Ureter (tissue), 1 donor: ENCODE measurements around the gene CHML. TPM values are rescaled to one million over a fixed set of nuclear protein-coding genes. Genes with fewer than 3 reads are reported as not detected.
A peak's percentile ranks its signal among the peaks of the same experiment; 100 is the strongest.

Experiments
- DNase-seq: peaks from one replicate; pipeline ENCODE4 v3.0.0-alpha.2; 2020; ENCODE audit warnings: low spot score
- total RNA-seq: library from RNA; stranded (reverse); gene quantifications from one replicate; pipeline ENCODE4 v1.2.4, GENCODE V29; 2023
- donor health status: DM: yes; HTN: yes; CAD: no.

Gene CHML
- total RNA-seq, 1 donor from 2014 or later = 4.6 TPM

GRCh38 chr1:241646201-241646600 is 6.0 kb upstream of the CHML start:
- no peak for DNase-seq

- DNase-seq = no peak
These were observed 5.0 kb upstream of the CHML start for GRCh38 chr1:241645199-241645598.

GRCh38 chr1:241644259-241644658 is 4.1 kb upstream of the CHML start:
- DNase-seq = no peak

- no peak for DNase-seq
These were observed 2.4 kb upstream of the CHML start for GRCh38 chr1:241642593-241642944.

GRCh38 chr1:241641773-241642592 is 1.8 kb upstream of the CHML start:
- DNase-seq = no peak

- no peak for DNase-seq
These were observed 876 bp upstream of the CHML start for GRCh38 chr1:241640867-241641622.

- DNase-seq = peak; percentile 44
These were observed 483 bp downstream of the CHML start for GRCh38 chr1:241639623-241640148.

- DNase-seq = no peak
These were observed 1.1 kb downstream of the CHML start for GRCh38 chr1:241638909-241639622.

- no peak for DNase-seq
These were observed 2.0 kb downstream of the CHML start for GRCh38 chr1:241638099-241638682.

GRCh38 chr1:241637604-241638003 is 2.6 kb downstream of the CHML start:
- no peak for DNase-seq

GRCh38 chr1:241637046-241637590 is 3.1 kb downstream of the CHML start:
- DNase-seq = no peak

- DNase-seq = no peak
These were observed 3.9 kb downstream of the CHML start for GRCh38 chr1:241636291-241636690.

- no peak for DNase-seq
These were observed 4.5 kb downstream of the CHML start for GRCh38 chr1:241635556-241636152.

GRCh38 chr1:241632987-241633386 is 7.2 kb downstream of the CHML start:
- no peak for DNase-seq

- DNase-seq = no peak
These were observed 8.5 kb downstream of the CHML start for GRCh38 chr1:241631674-241632073.

GRCh38 chr1:241630899-241631298 is 9.3 kb downstream of the CHML start:
- no peak for DNase-seq

GRCh38 chr1:241630476-241630875 is 9.7 kb downstream of the CHML start:
- DNase-seq = no peak

GRCh38 chr1:241630005-241630404 is 10.2 kb downstream of the CHML start:
- DNase-seq = no peak

- DNase-seq = no peak
These were observed 12.5 kb downstream of the CHML start for GRCh38 chr1:241627453-241628259.

GRCh38 chr1:241624935-241625334 is 15.2 kb downstream of the CHML start:
- no peak for DNase-seq
